ENCODE data around the gene DAB2.
"Not testable (repeated sequence)": the region's sequence is repeated elsewhere in the genome, so short reads cannot be mapped to it uniquely, and the experiment has no call there.

Gene DAB2

GRCh38 chr5:39353717-39354399, 70.9 kb downstream of the DAB2 start:
- H3K27ac ChIP-seq, result peak overlapping the region; percentile 12
- no peak for DNase-seq (ENCODE audit: low read depth, low spot score)

- H3K27ac ChIP-seq, result no peak overlapping the region
- no peak for DNase-seq (ENCODE audit: low read depth, low spot score)
Observed at GRCh38 chr5:39352951-39353350, 71.8 kb downstream of the DAB2 start.

GRCh38 chr5:39352170-39352569, 72.6 kb downstream of the DAB2 start:
- no peak for DNase-seq (ENCODE audit: low read depth, low spot score)
- no peak overlapping the region for H3K27ac ChIP-seq

- DNase-seq (ENCODE audit: low read depth, low spot score), result no peak
Observed at GRCh38 chr5:39349484-39349883, 75.3 kb downstream of the DAB2 start.

GRCh38 chr5:39342460-39342859, 82.3 kb downstream of the DAB2 start:
- H3K27ac ChIP-seq, result no peak overlapping the region
- no peak for DNase-seq (ENCODE audit: low read depth, low spot score)

More at GRCh38 chr5:39349484-39349883, 75.3 kb downstream of the DAB2 start:
- no peak overlapping the region for H3K27ac ChIP-seq

GRCh38 chr5:39341896-39342295, 82.9 kb downstream of the DAB2 start:
- no peak overlapping the region for H3K27ac ChIP-seq
- no peak for DNase-seq (ENCODE audit: low read depth, low spot score)

GRCh38 chr5:39340506-39340905, 84.3 kb downstream of the DAB2 start:
- H3K27ac ChIP-seq, result no peak overlapping the region
- DNase-seq (ENCODE audit: low read depth, low spot score), result no peak

- H3K27ac ChIP-seq, result no peak overlapping the region
- DNase-seq (ENCODE audit: low read depth, low spot score), result no peak
Observed at GRCh38 chr5:39337252-39337915, 87.4 kb downstream of the DAB2 start.

GRCh38 chr5:39334296-39334695, 90.5 kb downstream of the DAB2 start:
- not testable (repeated sequence) for H3K27ac ChIP-seq

GRCh38 chr5:39333104-39333503, 91.7 kb downstream of the DAB2 start:
- no peak for DNase-seq (ENCODE audit: low read depth, low spot score)

More at GRCh38 chr5:39334296-39334695, 90.5 kb downstream of the DAB2 start:
- DNase-seq (ENCODE audit: low read depth, low spot score), result not testable (repeated sequence)

GRCh38 chr5:39331861-39332381, 92.9 kb downstream of the DAB2 start:
- H3K27ac ChIP-seq, result no peak overlapping the region
- no peak for DNase-seq (ENCODE audit: low read depth, low spot score)

More at GRCh38 chr5:39333104-39333503, 91.7 kb downstream of the DAB2 start:
- no peak overlapping the region for H3K27ac ChIP-seq

GRCh38 chr5:39328731-39329130, 96.0 kb downstream of the DAB2 start:
- no peak overlapping the region for H3K27ac ChIP-seq
- DNase-seq (ENCODE audit: low read depth, low spot score), result no peak

- H3K27ac ChIP-seq, result no peak overlapping the region
- no peak for DNase-seq (ENCODE audit: low read depth, low spot score)
Observed at GRCh38 chr5:39323542-39323941, 101.2 kb downstream of the DAB2 start.

Measured in epithelial cell of prostate (primary cell).